ENCODE data around the gene XRN2.
"Not testable (repeated sequence)": the region's sequence is repeated elsewhere in the genome, so short reads cannot be mapped to it uniquely, and the experiment has no call there.

GRCh38 chr20:21366273-21366672, 63.1 kb downstream of the XRN2 start:
- not testable (repeated sequence) for TF ChIP-seq POLR2A (IDR thresholded peaks at IDR 0.05; ENCODE audit: low read depth, low read length); TAF1 (IDR thresholded peaks at IDR 0.05; ENCODE audit: borderline replicate concordance, low read depth, low read length)
